ENCODE data around the gene SNX25.

The SNX25 gene

DNA sequence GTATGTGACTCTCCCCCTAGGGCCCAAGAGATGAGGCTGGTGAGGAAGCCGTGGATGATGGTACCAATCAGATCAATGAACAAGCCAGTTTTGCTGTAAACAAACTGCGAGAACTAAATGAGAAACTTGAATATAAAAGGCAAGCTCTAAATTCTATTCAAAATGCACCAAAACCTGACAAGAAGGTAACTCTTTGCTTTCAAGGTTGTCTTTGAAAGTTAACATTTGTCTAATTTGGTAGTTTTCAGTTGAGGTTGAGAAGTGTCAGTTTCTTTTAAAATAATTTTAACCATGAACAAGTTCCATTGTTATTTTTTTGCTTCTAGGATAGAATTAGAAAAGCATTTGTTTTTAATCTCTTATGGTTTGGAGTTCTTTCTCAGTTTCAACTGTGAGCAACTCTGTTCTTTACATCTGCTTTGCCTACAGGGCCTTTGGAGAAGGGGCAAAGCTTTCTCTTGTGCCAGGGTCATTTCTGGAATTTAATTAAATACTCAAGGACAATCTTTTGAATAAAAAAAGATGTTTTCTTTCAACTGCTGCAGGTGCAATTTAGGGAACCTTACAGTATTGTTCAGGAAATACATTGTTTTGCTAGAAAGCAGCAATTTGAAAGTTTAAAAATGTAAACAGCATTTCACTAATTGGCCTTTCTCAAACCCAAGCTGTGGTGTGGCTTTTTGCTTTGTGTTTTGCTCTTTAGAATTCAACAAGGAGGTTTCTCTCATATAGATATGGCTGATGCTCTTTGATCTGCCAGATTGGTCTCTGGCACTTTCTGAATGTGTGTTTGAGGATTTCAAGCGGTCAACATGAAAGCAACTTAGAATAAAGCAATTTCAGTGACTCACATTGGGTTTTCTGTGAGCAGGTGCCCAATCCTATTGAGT lies 123.4 kb downstream of the SNX25 start:
- no peak for DNase-seq (ENCODE audit: extremely low spot score)
- no peak for TF ChIP-seq L3MBTL2 (conservative IDR thresholded peaks at IDR 0.05)
- no peak for TF ChIP-seq LEF1 (IDR thresholded peaks at IDR 0.05; ENCODE audit: borderline replicate concordance)
- TF ChIP-seq ELF4 (IDR thresholded peaks at IDR 0.05): no peak
- no peak for TF ChIP-seq ZNF384 (IDR thresholded peaks at IDR 0.05)
- CTCF ChIA-PET: no interaction called here
- POLR2A ChIA-PET: no interaction called here

DNA sequence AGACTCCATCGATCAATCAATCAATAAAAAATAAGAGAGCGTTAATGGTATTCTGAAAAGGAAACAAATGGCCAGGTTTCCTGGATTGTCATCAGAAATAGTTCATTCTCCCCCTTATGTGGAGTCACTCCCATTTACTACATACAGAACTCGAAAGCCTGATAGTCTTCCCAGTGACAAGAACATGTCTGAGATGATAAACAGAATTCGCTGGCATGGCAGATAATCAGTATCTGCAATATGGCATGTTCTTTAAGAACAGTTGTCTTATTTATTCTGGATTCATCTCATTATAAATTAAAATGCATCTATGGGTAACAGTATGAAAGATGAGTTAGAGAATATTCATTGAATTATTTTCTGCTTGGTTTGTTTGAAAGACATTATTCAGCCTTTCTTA lies 124.9 kb downstream of the SNX25 start:
- ChIA-PET POLR2A (interaction anchor here (0.6 kb wide), 2 partner anchors 18 to 870 kb away, joined by 3 read pairs; no protein-coding TSS in a partner anchor), CTCF (no interaction called here)
- TF ChIP-seq FOXM1 (IDR thresholded peaks at IDR 0.05; ENCODE audit: borderline replicate concordance) (no peak), FOXK2 (IDR thresholded peaks at IDR 0.05) (no peak), ARNT (IDR thresholded peaks at IDR 0.05) (no peak), ELF4 (IDR thresholded peaks at IDR 0.05) (no peak), HDGF (IDR thresholded peaks at IDR 0.05; ENCODE audit: borderline replicate concordance) (no peak), BHLHE40 (IDR thresholded peaks at IDR 0.05; ENCODE audit: borderline replicate concordance) (no peak), LEF1 (IDR thresholded peaks at IDR 0.05; ENCODE audit: borderline replicate concordance) (no peak), FOXA1 (IDR thresholded peaks at IDR 0.05) (no peak), ZNF384 (IDR thresholded peaks at IDR 0.05) (no peak), NFRKB (IDR thresholded peaks at IDR 0.05) (no peak), L3MBTL2 (conservative IDR thresholded peaks at IDR 0.05) (no peak)
- no peak for DNase-seq (ENCODE audit: extremely low spot score)

DNA sequence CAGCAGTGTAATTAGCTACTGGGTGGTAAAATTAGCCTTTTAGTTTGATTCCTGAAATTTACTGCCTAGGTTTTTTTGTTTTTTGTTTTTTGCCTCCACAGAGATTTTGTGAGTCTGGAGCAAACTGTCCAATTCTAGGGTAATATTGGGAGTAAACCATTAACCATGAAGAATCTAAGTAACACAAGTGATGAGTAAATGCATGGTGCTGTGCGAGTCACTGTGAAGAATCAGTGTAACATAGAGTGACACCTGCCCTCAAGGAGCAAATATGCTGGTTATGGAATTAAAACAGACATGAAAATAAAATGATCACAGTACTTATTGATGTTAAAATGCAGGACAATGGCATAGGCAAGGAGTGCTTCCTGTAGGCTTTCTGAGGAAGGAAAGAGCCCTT lies 126.2 kb downstream of the SNX25 start:
- TF ChIP-seq ELF4 (IDR thresholded peaks at IDR 0.05) (no peak), FOXA1 (IDR thresholded peaks at IDR 0.05) (no peak), NFRKB (IDR thresholded peaks at IDR 0.05) (no peak), SP1 (IDR thresholded peaks at IDR 0.05) (no peak), SUZ12 (IDR thresholded peaks at IDR 0.05) (no peak), L3MBTL2 (conservative IDR thresholded peaks at IDR 0.05) (no peak), LEF1 (IDR thresholded peaks at IDR 0.05; ENCODE audit: borderline replicate concordance) (no peak), CTBP1 (IDR thresholded peaks at IDR 0.05; ENCODE audit: borderline replicate concordance) (no peak), FOXK2 (IDR thresholded peaks at IDR 0.05) (no peak), BHLHE40 (IDR thresholded peaks at IDR 0.05; ENCODE audit: borderline replicate concordance) (no peak), TARDBP (IDR thresholded peaks at IDR 0.05) (no peak), ARNT (IDR thresholded peaks at IDR 0.05) (no peak), FOXM1 (IDR thresholded peaks at IDR 0.05; ENCODE audit: borderline replicate concordance) (no peak), HDGF (IDR thresholded peaks at IDR 0.05; ENCODE audit: borderline replicate concordance) (no peak), ZNF384 (IDR thresholded peaks at IDR 0.05) (no peak)
- TF ChIP-seq, protein P1, sequence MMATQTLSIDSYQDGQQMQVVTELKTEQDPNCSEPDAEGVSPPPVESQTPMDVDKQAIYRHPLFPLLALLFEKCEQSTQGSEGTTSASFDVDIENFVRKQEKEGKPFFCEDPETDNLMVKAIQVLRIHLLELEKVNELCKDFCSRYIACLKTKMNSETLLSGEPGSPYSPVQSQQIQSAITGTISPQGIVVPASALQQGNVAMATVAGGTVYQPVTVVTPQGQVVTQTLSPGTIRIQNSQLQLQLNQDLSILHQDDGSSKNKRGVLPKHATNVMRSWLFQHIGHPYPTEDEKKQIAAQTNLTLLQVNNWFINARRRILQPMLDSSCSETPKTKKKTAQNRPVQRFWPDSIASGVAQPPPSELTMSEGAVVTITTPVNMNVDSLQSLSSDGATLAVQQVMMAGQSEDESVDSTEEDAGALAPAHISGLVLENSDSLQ (IDR thresholded peaks at IDR 0.05): no peak
- CTCF ChIA-PET: no interaction called here

DNA sequence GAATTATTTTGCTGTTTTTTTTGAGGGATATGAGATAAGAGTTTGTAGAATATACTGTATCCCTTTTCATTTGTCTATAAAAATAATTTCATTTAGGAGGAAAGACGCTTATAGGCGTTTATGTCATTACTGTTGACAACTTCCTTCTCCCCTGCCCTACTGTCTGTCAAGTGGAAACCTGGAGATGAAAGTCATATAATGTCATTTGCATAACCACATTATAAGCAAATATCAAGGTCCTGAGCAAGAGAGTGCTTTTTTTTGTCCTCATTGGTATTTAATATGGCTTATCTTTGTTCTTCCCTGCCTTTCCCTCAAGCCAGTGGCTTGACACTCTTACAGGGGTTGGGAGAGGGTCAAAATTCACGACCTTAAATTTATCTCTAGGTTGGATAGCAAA lies 130.5 kb downstream of the SNX25 start:
- DNase-seq (ENCODE audit: extremely low spot score): no peak
- CTCF ChIA-PET: interaction anchor here (0.9 kb wide), 1 partner anchor 9 kb away, joined by 4 read pairs; no protein-coding TSS in a partner anchor
- TF ChIP-seq, protein P1 (IDR thresholded peaks at IDR 0.05): no peak
- no peak for TF ChIP-seq CTBP1 (IDR thresholded peaks at IDR 0.05; ENCODE audit: borderline replicate concordance)
- TF ChIP-seq L3MBTL2 (conservative IDR thresholded peaks at IDR 0.05): no peak
- no peak for TF ChIP-seq ZNF384 (IDR thresholded peaks at IDR 0.05)
- no peak for TF ChIP-seq LEF1 (IDR thresholded peaks at IDR 0.05; ENCODE audit: borderline replicate concordance)
- TF ChIP-seq ARNT (IDR thresholded peaks at IDR 0.05): no peak
- TF ChIP-seq FOXA1 (IDR thresholded peaks at IDR 0.05): no peak
- TF ChIP-seq BHLHE40 (IDR thresholded peaks at IDR 0.05; ENCODE audit: borderline replicate concordance): no peak
- TF ChIP-seq NFRKB (IDR thresholded peaks at IDR 0.05): no peak
- TF ChIP-seq FOXK2 (IDR thresholded peaks at IDR 0.05): no peak
- no peak for TF ChIP-seq FOXM1 (IDR thresholded peaks at IDR 0.05; ENCODE audit: borderline replicate concordance)
- no peak for TF ChIP-seq TARDBP (IDR thresholded peaks at IDR 0.05)
- no peak for TF ChIP-seq ELF4 (IDR thresholded peaks at IDR 0.05)
- no peak for TF ChIP-seq HDGF (IDR thresholded peaks at IDR 0.05; ENCODE audit: borderline replicate concordance)
- no peak for TF ChIP-seq SUZ12 (IDR thresholded peaks at IDR 0.05)
- no peak for TF ChIP-seq SP1 (IDR thresholded peaks at IDR 0.05)
- POLR2A ChIA-PET: no interaction called here

More for the DNA sequence above, 126.2 kb downstream of the SNX25 start:
- DNase-seq (ENCODE audit: extremely low spot score): no peak
- POLR2A ChIA-PET: no interaction called here

DNA sequence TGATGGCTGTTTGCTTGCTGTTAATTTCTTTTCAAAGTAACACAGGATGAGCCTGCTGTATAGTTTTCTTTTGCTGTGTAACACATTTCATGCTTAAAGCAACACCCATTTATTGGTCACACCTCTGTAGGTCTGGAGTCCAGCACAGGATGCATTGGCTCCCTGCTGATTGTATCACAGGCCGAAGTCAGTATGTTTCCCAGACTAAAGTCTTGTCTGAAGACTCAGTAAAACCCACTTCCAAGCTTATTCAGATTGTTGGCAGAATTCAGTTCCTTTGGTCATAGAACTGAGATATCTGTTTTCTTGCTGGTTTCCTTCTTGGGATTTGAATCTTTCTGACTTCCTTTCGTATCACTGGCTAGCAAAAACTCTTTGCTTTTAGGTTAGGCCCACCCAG lies 132.0 kb downstream of the SNX25 start:
- DNase-seq (ENCODE audit: extremely low spot score): no peak
- CTCF ChIA-PET: no interaction called here
- TF ChIP-seq CTBP1 (IDR thresholded peaks at IDR 0.05; ENCODE audit: borderline replicate concordance) (no peak), TARDBP (IDR thresholded peaks at IDR 0.05) (no peak), NFRKB (IDR thresholded peaks at IDR 0.05) (no peak), BHLHE40 (IDR thresholded peaks at IDR 0.05; ENCODE audit: borderline replicate concordance) (no peak), L3MBTL2 (conservative IDR thresholded peaks at IDR 0.05) (no peak), SUZ12 (IDR thresholded peaks at IDR 0.05) (no peak), LEF1 (IDR thresholded peaks at IDR 0.05; ENCODE audit: borderline replicate concordance) (no peak), ELF4 (IDR thresholded peaks at IDR 0.05) (no peak), HDGF (IDR thresholded peaks at IDR 0.05; ENCODE audit: borderline replicate concordance) (no peak), FOXM1 (IDR thresholded peaks at IDR 0.05; ENCODE audit: borderline replicate concordance) (no peak)
- POLR2A ChIA-PET: no interaction called here

DNA sequence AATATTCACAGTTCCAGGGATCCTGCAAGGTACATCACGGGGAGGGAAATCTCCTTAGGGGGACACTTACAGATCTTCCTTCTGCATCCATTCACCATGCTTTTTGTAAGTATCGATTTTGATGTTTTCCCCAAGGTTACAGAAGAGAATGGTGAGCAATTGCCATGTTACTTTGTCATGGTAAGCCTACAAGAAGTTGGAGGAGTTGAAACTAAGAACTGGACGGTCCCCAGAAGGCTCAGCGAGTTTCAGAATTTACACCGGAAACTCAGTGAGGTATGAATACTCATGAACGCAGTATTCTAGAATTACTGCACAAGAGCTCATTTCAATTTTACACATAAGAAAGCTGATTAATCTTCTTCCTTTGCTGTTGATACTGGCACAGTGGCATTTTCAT lies 132.4 kb downstream of the SNX25 start:
- POLR2A ChIA-PET: no interaction called here

More for the DNA sequence above, 132.4 kb downstream of the SNX25 start:
- no peak for TF ChIP-seq SP1 (IDR thresholded peaks at IDR 0.05)
- TF ChIP-seq BHLHE40 (IDR thresholded peaks at IDR 0.05; ENCODE audit: borderline replicate concordance): no peak
- no peak for TF ChIP-seq NFRKB (IDR thresholded peaks at IDR 0.05)
- TF ChIP-seq FOXK2 (IDR thresholded peaks at IDR 0.05): no peak
- TF ChIP-seq L3MBTL2 (conservative IDR thresholded peaks at IDR 0.05): no peak
- TF ChIP-seq HDGF (IDR thresholded peaks at IDR 0.05; ENCODE audit: borderline replicate concordance): no peak
- TF ChIP-seq CTBP1 (IDR thresholded peaks at IDR 0.05; ENCODE audit: borderline replicate concordance): no peak
- TF ChIP-seq, protein P1 (IDR thresholded peaks at IDR 0.05): no peak
- TF ChIP-seq ELF4 (IDR thresholded peaks at IDR 0.05): no peak
- TF ChIP-seq FOXA1 (IDR thresholded peaks at IDR 0.05): no peak
- no peak for TF ChIP-seq ZNF384 (IDR thresholded peaks at IDR 0.05)
- no peak for TF ChIP-seq LEF1 (IDR thresholded peaks at IDR 0.05; ENCODE audit: borderline replicate concordance)
- no peak for TF ChIP-seq FOXM1 (IDR thresholded peaks at IDR 0.05; ENCODE audit: borderline replicate concordance)
- TF ChIP-seq ARNT (IDR thresholded peaks at IDR 0.05): no peak
- TF ChIP-seq TARDBP (IDR thresholded peaks at IDR 0.05): no peak
- no peak for TF ChIP-seq SUZ12 (IDR thresholded peaks at IDR 0.05)
- CTCF ChIA-PET: no interaction called here
- DNase-seq (ENCODE audit: extremely low spot score): no peak

All from HEK293T (cell line).